Measurements from ENCODE around the gene FBXO33.

The FBXO33 gene

GRCh38 chr14:39432179-39432618 lies at the start of gene FBXO33:
TSS of gene FBXO33 (minus strand) at chr14:39432433. CDS start at chr14:39432162, 271 bp downstream.
- peak; percentile 95 for DNase-seq (ENCODE audit: low spot score)

- DNase-seq (ENCODE audit: low spot score) = no peak
Measured at GRCh38 chr14:39474416-39474911, 42.2 kb upstream of the FBXO33 start.

DNA sequence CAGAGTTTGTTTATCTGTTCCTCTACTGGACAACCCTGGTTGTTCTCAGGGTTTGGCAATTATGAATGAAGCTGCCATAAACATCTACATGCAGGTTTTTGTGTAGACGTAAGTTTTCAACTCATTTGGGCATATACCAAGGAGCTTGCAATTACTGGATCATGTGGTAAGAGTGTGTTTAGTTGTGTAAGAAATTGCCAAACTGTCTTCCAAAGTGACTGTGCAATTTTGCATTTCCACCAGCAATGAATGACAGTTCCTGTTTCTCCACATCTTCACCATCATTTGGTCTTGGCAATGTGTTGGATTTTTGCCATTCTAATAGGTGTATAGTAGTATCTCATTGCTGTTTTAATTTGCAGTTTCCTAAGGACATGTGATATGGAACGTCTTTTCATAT lies 39.8 kb upstream of the FBXO33 start:
- DNase-seq (ENCODE audit: low spot score) = no peak

DNA sequence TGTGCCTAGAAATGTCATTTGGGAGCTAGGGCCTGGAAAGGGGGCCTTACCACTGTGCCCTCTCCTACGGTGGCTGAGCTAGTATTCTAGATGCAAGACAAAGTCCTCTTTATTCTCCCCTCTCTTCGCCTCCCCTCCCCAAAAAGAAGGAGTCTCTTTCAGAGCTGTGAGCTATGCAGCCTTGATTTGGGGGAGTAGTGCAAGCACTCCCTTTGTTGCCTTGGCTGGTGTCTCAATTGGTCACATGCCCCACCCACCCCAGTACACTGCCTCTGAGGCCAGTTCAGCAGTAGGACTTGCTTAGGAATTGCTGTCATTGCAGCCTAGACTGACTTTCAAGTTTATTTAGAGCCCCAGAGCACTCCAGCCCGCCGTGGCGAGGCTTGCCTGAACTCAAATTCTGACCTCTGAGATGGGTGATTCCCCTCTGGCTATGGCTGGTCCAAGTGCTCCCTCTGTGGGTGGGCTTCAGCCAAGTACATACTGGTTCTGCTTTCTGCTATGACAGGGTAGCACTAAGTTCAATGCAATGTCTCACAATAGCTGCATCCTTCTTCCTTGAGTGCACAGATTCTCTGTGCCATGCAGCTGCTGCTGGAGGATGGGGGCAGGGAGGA lies 37.0 kb upstream of the FBXO33 start:
- DNase-seq (ENCODE audit: low spot score) = peak; percentile 15

- peak; percentile 50 for DNase-seq (ENCODE audit: low spot score)
Measured at GRCh38 chr14:39467889-39468524, 35.8 kb upstream of the FBXO33 start.

- no peak for DNase-seq (ENCODE audit: low spot score)
Measured at GRCh38 chr14:39459795-39460478, 27.7 kb upstream of the FBXO33 start.

- no peak for DNase-seq (ENCODE audit: low spot score)
Measured at GRCh38 chr14:39456702-39457250, 24.5 kb upstream of the FBXO33 start.

DNA sequence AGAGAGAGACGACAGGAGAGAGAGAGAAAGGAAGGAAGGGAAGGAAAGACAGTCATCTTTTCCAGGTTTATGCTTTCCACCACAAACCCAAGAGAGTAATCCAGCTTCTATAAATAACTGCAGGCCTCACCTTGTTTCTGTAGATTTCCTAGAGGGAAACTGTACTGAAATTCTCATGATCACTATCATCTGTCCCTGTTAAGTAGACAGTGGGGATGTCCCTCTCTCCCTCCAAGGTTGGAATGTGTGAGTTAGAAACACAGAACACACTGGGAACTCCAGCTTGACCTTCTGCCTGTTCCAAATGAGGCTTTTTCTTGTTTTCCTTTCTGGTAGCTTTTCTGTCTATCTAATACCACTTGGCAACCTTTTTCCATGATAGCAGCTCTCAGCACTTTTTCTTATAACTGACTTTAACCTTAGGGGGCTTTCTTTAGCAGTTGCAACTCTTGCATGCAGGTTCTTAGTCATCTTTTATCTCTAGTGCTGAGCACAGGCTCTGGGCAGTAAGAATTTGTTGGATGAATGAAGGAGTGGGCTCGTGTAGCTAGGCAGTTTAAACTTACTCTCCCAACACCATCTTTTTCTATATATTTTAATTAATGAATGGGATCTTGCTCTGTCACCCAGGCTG lies 22.8 kb upstream of the FBXO33 start:
- DNase-seq (ENCODE audit: low spot score) = no peak

GRCh38 chr14:39452680-39453079 lies 20.4 kb upstream of the FBXO33 start:
- no peak for DNase-seq (ENCODE audit: low spot score)

DNA sequence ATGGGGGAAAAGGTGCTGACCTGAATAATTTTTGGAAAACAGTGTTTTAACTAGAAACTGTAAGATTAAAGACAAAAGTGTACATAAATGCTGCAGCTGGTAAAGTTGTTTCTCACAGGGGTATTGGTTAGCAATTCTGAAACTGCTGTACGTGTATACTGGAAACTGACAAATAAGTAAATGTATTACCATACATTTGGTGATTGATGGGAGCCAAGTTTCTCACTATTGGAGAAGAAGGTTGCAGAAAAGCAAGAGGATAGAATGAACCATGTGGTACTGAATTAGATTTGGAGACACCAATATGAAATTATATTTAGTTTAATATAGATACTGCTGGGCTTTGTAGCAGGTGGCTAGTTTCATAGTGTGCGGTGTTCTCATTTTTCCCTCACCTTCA lies 19.6 kb upstream of the FBXO33 start:
- DNase-seq (ENCODE audit: low spot score) = no peak

DNA sequence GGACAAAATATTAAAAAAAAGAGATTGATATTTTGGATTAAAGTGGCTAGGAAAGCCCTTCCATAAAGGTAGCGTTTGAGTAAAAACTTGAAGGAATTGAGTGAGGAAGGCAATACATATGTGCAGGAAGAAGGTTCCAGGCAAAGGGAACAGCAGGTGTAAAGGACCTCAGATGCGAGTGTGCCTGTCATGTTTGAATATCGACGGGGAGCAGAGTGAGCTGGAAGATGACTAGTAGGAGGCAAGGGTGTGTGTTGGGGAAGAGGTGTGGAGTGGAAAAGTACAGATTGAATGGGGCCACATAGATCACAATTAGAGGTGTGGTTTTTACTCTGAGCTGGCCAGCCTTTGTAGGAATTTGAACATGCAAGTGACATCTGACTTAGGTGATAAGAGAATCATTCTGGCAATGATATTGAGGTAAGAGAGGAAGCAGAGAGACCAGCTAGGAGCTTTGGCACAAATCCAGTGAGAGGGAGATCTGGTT lies 15.0 kb upstream of the FBXO33 start:
- no peak for DNase-seq (ENCODE audit: low spot score)

GRCh38 chr14:39446131-39446744 lies 14.0 kb upstream of the FBXO33 start:
- DNase-seq (ENCODE audit: low spot score) = no peak

DNA sequence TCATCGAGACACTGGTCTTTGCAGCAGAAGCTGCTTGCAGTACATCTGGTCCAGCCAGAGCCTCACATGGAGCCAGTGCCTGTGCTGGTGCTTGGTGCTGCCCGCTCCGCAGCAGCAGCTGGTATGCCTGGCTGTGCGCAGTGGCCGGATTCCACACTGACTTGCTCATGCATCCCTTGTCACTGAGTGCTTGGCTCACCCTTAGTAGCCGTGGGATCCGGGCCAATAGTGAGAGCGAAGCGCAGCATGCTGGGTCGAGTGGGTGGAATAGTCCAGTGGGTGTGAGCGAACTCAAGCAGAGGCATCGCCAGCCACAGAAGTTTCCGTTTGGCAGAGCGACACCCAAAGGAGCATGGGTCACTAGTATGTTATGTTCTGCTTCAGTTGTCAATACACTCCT lies 10.1 kb upstream of the FBXO33 start:
- DNase-seq (ENCODE audit: low spot score) = no peak

GRCh38 chr14:39441805-39442204 lies 9.6 kb upstream of the FBXO33 start:
- no peak for DNase-seq (ENCODE audit: low spot score)

DNA sequence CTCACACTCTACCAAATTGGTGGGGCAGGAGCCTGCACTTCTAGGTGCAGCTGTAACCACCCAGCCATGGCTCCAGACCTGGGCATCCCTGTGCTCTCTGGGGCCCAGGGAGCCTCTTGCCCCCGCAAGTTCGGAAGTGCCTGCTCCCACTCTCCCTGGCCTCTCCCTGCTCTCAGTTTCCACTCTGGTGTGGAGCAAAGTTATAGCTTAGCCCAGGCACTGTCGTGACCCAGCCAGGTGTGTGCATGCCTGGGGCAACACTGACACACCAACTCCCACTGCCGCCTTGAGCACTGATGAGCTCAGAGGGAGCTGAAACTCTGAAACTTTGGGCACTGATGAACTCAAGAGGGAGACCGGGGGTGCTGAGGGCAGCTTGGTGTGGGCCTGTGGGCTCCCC lies 8.7 kb upstream of the FBXO33 start:
- DNase-seq (ENCODE audit: low spot score) = no peak

- no peak for DNase-seq (ENCODE audit: low spot score)
Measured at GRCh38 chr14:39435241-39435640, 3.0 kb upstream of the FBXO33 start.

DNA sequence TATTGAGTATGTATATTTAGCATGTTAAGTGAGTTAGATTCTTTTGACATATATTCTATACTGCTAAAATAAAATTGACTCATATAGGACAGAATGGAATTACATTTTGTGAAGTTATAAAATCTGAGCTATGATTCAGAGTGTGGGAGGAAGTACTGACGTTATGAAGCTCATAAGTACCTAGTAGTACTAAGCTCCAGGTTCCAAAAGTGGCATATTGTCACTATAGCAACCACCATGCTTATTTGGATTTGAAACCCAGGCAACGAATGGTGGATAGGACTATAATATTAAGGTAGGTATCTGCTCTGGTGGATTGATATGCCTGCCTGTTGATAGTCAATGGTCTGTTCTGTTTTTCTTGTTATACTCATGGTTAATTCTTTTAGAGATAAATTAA lies 2.2 kb upstream of the FBXO33 start:
- peak; percentile 27 for DNase-seq (ENCODE audit: low spot score)

DNA sequence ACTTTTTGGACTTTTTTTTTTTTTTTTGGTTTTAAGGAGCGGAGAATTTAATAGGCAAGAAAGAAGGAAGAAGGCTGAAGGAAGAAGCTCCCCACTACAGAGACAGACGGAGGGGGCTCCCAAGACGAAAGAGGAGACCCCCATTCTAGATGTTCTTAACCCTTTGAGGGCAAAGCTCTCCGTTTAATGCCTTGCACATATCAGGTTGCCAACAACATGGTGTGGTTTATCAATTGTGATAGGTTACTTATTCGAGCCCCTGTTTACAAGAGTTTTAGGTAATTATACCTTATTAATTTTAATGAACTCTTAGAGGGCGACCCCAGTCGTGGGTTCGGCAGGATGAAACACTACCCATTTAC lies 1.2 kb upstream of the FBXO33 start:
- no peak for DNase-seq (ENCODE audit: low spot score)

DNA sequence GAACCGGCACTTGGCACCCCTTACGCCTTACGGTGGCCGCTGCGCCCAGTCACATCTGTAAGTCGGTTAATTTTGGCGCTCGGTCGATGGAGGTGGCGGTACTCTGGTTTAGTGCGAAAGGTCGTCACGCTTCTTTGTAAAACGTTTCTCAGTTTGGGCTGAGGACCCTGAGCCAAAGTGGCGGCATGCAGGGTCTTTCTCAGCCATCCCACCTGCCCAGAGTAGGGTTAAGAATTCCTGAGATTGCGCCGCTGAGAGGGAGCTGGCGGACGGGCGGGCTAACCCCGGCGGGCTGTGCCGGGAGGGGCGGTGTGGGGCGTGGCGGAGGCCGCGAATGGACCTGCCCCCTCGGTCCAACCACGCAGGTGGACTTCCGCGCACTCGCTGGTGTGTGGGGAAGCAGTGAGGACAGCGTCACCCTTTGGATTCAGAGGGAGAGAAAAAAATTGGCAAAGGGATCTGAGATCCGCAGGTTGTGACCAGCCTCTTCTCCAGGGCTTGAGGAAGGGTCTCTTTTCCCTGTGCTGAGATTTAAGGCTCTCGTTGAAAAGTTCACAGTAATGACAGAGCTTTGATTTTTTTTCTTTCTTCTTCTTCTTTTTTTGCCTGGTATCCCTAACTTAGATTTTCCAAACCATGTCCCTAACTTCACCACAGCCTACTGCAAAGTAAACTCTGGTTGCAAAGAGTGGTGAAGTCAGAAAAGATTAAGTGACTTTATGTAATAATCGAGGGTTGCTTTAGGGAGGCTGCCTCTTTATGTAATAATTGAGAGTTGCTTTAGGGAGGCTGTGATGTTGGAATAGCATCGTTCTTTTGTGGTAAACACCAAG lies 602 bp upstream of the FBXO33 start:
- peak; percentile 87 for DNase-seq (ENCODE audit: low spot score)

DNA sequence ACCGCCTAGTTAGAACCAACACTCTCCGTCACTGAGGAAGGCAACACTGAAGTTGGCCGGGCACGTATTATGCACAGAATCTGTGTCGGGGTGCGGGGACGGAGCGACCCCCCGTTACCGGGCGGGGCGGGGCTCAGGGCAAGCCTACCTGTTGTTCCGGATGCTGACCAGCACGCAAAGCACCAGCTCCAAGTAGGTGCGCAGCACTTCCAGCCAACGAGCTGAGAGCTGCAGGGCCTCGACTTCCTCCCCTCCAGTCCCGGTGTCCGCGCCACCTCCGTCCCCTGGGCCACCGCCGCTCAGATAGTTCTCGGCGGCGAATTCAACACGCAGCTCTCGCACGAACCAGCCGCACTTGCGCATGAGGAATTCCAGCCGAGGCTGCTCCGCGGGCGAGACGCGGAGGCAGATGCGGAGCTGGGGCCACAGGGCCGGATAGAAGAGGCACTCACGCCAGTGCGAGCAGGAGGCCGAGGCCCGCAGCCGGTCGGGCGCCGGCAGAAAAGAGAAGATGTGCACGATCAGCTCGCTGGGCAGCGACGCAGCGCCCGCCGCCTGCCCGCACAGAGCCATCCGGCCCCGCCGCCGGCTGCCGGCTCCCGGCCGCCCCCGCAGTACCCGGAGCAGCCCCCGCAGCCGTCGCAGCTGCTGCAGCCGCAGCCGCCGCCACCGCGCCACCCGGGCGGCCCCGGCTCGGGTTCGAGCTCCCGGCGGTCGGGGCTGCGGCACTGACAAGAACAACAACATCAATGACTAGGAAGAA lies 636 bp downstream of the FBXO33 start:
- peak; percentile 60 for DNase-seq (ENCODE audit: low spot score)

Data from RKO (cell line).